ENCODE measurements around the gene RASD2. TPM values are rescaled to one million over a fixed set of nuclear protein-coding genes. Genes with fewer than 3 reads are reported as not detected.
"Not testable (repeated sequence)": the region's sequence is repeated elsewhere in the genome, so short reads cannot be mapped to it uniquely, and the experiment has no call there.

The RASD2 gene
- 0.45 and 1.2 TPM in 2 replicates for polyA plus RNA-seq (2011; rRNA removed)
- 1.5 and 2.4 TPM in 2 replicates for polyA minus RNA-seq (2011; rRNA and poly(A)+ RNA removed)

- TF ChIP-seq CTCF (IDR thresholded peaks at IDR 0.05; ENCODE audit: insufficient read depth, low read depth, low read length): no peak
- POLR2A ChIA-PET: interaction anchor here (0.6 kb wide), 1 partner anchor 206 kb away, joined by 3 read pairs; no protein-coding TSS in a partner anchor
- DNase-seq (ENCODE audit: low read depth): no peak
- H3K4me3 ChIP-seq (ENCODE audit: low read depth, low read length): peak within 1 kb of the TSS; percentile 58
- peaks cover 15% of the 10 kb centered on the region for H3K27me3 ChIP-seq (ENCODE audit: control insufficient read depth, insufficient read depth, low read length)
- H3K36me3 ChIP-seq (ENCODE audit: control insufficient read depth, insufficient read depth, low read length): no peaks in the 10 kb centered on the region
- CTCF ChIA-PET: interaction anchor here (1.0 to 1.3 kb wide), 4 partner anchors 9 to 190 kb away, joined by 3 to 5 read pairs (median 5); no protein-coding TSS in a partner anchor
Observed at GRCh38 chr22:35540595-35541253, at the start of gene RASD2. Gene RASD2 (plus strand): TSS chr22:35540831. CDS start chr22:35546810, 5,979 bp downstream.

- CTCF ChIA-PET: interaction anchor here (1.0 kb wide), 1 partner anchor 11 kb away, joined by 3 read pairs; no protein-coding TSS in a partner anchor
- DNase-seq (ENCODE audit: low read depth); H3K36me3 ChIP-seq (ENCODE audit: control insufficient read depth, insufficient read depth, low read length); POLR2A ChIA-PET; H3K4me3 ChIP-seq (ENCODE audit: low read depth, low read length): not testable (repeated sequence)
- peaks cover 15% of the 10 kb centered on the region for H3K27me3 ChIP-seq (ENCODE audit: control insufficient read depth, insufficient read depth, low read length)
Observed at GRCh38 chr22:35491061-35491907, 49.3 kb upstream of the RASD2 start.

- Histone ChIP-seq H3K27me3 (ENCODE audit: control insufficient read depth, insufficient read depth, low read length) (peaks cover 15% of the 10 kb centered on the region), H3K4me3 (ENCODE audit: low read depth, low read length) (no peak overlapping the region), H3K36me3 (ENCODE audit: control insufficient read depth, insufficient read depth, low read length) (no peaks in the 10 kb centered on the region)
- no peak for TF ChIP-seq CTCF (IDR thresholded peaks at IDR 0.05; ENCODE audit: insufficient read depth, low read depth, low read length)
- no peak for DNase-seq (ENCODE audit: low read depth)
- CTCF ChIA-PET: no interaction called here
- POLR2A ChIA-PET: no interaction called here
Observed at GRCh38 chr22:35491908-35492380, 48.7 kb upstream of the RASD2 start.

GRCh38 chr22:35493074-35493473 lies 47.6 kb upstream of the RASD2 start:
- no peak for TF ChIP-seq CTCF (IDR thresholded peaks at IDR 0.05; ENCODE audit: insufficient read depth, low read depth, low read length)
- CTCF ChIA-PET: no interaction called here

GRCh38 chr22:35495711-35496110 lies 44.9 kb upstream of the RASD2 start:
- peaks cover 12% of the 10 kb centered on the region for H3K27me3 ChIP-seq (ENCODE audit: control insufficient read depth, insufficient read depth, low read length)
- DNase-seq (ENCODE audit: low read depth); H3K4me3 ChIP-seq (ENCODE audit: low read depth, low read length); H3K36me3 ChIP-seq (ENCODE audit: control insufficient read depth, insufficient read depth, low read length); POLR2A ChIA-PET; CTCF ChIA-PET: not testable (repeated sequence)

More at GRCh38 chr22:35493074-35493473, 47.6 kb upstream of the RASD2 start:
- Histone ChIP-seq H3K4me3 (ENCODE audit: low read depth, low read length) (no peak overlapping the region), H3K36me3 (ENCODE audit: control insufficient read depth, insufficient read depth, low read length) (no peaks in the 10 kb centered on the region), H3K27me3 (ENCODE audit: control insufficient read depth, insufficient read depth, low read length) (peaks cover 13% of the 10 kb centered on the region)
- POLR2A ChIA-PET: no interaction called here
- no peak for DNase-seq (ENCODE audit: low read depth)

Data from BJ (cell line).